HG02870 (cell line): Measurements from ENCODE around the gene LY86.

Experiments
- ATAC-seq: cut with Tn5 transposase; IDR thresholded peaks from one replicate; pipeline ENCODE4 v1.9.1; 2021; ENCODE audit warnings: mild to moderate bottlenecking, moderate library complexity; ENCODE audit not compliant: unreplicated experiment

The LY86 gene

DNA sequence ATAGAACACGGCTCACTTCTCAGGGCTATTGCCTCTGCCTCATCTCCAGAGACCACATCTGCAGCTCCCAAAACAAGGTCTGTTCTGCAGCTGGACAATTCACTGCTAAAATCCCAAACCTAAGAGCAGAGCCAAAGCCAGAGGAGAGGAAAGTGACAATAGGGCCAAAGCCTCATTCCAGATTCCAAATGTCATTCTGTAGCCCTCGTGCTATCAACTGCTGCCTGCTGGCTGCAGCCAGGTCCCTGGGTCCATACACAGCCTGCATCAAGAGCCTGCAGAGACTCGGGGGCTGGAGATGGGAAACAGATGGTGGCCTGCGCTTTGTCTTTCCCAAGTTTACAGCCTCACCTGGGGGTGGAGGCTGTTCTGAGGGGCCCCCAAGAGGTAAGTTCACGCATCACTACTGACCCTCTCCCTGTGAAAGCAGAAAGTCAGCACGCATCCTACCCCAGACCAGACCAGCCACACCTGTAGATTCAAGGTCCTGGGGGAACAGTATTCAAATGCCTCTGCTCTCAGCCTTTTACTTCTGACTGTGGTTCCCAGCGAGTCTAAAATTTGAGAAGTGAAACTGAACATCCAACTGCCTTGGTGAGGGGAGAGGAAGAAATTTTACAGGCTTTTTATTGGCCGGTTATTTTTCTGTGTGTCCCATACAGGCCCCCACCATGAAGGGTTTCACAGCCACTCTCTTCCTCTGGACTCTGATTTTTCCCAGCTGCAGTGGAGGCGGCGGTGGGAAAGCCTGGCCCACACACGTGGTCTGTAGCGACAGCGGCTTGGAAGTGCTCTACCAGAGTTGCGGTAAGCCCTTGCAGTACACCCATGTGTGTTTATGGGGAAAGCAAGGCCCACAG lies at the start of gene LY86:
LY86 (plus strand) TSS at position 657 of the 860 bp plus-strand sequence; CDS start at position 672, 15 bp downstream.
- peak; percentile 44 for ATAC-seq

DNA sequence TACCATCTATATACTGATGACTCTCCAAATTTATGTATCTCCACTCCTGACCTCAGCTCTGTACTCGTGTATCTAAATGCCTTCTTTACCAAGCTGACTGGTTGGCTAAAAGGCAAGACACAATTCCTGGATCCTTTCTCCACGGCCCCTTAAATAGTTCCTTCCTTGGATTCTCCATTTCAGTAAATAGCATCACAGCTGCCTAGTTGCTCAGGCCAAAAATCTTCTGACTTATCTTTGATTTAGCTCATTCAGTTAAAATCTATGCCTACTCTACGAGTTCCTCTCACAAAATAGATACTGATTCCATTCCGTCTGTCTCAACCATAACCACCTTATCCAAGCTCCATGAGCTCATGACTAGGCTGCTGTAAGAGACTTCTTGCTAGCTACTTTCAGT lies 49.5 kb upstream of the LY86 start:
- ATAC-seq = no peak

DNA sequence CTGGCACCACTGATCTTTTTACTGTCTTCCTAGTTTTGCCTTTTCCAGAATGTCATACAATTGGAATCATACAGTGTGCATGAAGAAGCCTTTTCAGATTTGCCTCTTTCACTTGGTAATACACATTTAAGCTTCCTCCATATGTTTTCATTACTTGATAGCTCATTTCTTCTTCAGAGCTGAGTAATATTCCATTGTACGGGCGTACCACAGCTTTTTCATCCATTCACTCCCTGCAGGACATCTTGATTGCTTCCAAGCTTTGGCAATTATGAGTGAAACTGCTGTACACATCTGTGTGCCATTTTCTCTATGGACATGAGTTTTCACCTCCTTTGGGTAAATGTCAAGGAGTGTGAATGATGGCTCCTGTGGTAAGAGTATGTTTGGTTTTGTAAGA lies 46.2 kb upstream of the LY86 start:
- no peak for ATAC-seq

DNA sequence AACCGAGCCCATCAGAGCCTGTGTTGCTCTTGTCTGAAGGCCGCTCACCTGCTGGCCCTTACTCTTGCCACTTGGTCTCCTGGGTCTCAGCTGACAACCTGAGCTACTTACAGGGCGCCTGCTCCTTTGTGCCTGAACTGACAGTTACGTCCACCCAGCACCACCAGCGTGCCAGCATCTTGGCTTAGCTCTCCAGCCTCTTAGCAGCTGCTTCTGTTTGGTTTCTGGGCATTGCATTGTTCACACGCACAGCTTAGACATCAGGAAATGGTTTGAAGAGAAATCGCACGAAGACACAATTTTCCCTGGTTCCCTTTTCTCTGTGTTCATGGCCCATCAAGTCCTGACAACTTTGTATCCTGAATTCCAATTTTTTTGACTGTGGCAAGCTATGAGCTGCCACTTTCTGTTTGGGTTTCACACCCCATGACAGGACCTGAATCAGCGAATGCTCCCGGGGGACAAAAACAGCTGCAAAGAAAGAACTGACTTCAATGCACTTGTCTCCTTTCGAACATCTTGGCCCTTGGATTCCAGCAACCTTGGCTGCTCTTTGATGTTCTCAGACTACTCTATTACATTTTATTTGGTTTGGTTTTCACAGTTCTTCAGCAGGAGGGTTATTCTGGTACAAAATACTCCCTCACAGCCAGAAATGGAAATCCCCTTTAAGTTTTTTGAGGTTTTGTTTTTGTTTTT lies 45.2 kb upstream of the LY86 start:
- no peak for ATAC-seq

DNA sequence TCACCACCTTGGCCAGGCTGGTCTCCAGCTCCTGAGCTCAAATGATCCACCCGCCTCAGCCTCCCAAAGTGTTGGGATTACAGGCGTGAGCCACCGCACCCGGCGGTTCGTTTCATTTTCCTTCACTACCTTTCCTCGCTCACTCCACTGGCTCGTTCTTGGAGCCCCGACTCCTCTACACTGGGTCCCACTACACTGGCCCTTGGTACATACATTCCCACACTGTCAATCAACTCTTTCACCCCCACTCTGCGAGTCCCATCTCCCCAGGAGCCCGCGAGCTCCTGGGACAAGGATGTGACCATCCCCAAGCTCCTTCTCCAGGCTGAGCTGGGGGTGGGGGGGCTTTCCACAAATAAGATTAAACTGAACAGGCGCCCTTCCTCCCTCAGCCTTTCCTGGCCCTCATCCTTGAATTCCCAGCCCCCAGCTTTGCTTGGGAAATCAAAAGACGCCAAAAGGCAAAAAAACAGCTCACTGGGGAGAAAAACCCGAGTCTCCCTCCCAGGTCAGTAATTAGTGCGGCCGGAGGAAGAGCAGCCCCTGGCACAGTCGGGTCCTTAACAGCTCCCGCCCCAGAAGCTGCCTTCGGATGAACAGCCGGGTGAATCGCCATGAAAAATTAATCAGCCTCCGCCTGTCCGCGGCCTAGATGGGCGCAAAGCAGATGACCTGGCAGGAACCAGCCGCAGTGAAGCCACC lies 42.8 kb upstream of the LY86 start:
- ATAC-seq = no peak

DNA sequence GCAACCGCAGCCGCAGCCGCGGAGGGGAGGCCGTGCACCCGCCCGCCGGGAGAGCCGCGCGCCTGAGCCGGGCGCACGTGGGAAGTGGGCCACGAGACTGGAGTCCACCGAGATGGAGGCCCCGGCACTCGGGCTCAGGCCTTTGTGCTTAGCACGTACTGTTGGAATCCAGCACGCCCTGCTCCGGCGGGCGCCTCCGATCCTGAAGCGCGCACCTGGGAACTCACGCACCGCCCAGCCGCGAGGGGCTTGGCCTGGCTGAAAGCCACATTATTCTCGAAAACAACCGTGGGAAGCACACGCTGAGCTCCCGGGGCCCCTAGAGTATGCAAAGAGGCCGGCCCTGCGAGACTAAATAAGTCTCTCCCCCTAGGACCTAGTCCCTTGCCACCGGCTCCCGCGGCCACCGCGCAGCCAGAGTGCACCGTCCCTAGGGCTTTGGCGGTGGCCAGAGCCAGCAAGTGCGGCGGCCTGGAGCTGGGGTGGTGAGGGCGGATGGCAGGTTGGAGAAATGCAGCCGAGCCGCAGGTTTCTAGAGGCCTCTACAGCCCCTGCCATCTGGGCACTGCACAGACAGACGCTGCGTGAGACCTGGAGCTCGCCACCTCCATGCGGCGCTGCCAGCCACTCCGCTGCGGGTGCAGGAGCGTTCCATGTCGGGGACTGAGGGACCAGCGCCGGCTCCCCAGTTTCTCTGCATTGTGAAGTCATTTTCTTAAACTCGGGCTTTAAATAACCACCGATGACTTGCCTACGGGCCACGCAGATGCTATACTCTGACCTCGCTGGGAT lies 42.0 kb upstream of the LY86 start:
- ATAC-seq = peak; percentile 42

DNA sequence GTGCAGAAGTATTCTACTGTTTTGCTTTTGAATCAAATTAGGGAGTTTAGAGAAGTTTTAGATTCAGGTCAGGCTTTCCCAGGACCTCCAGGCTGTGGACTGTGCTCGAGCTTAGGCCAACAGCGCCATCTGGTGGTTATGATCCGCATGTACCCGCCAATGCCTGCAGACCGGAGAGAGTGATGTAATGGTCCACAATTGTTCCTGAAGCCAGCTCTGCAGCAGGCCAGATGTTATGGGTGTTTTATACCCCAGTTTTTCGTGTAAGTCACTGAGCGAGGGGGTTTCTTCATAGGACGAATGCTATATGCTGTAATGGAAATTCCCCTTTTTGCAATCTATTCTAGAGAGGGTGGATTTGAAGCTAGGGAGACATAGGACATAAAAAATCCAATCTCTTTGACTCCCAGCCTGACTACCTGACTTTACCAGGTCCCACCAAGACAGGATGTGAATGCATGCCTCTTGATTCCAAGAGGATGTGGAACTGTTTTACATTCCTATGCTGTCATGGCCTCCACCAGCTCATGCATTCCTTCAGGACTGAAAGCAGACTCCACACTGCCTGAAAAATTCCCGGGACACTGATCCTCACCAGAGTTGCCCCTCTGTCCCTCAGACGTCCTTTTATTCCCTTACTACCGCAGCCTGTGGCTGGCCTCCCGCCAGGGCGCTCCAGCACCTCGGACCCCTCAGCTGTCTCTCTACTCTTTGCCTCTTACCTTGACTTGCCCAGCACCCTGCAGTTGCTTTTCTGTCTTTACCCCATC lies 41.2 kb upstream of the LY86 start:
- peak; percentile 86 for ATAC-seq

DNA sequence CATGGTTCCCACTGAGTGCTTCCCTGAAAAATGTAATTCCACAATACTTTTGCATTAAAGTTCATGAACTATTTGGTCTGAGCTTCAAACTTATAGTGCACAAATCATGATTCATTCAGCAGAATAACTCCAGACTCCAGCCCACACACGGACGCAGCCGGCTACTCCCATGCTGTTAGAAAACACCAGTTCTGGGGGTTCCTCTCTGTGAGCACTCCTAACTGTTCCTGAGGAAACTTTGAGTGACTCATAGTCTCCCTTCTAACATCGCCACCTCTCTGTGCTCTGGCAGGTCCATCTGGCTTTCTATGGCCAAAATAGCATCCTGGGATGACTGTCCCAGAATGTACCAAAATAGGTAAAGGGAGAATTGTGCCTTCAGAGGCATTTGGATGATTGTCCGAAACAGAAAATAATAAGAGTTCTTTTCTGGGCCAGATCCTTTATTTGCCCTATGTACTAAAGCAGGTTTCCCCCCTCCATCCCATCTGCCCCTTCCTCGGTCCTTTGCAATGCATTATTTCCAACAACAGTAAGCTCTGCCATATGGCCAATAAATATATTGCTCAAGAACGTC lies 32.3 kb upstream of the LY86 start:
- no peak for ATAC-seq

DNA sequence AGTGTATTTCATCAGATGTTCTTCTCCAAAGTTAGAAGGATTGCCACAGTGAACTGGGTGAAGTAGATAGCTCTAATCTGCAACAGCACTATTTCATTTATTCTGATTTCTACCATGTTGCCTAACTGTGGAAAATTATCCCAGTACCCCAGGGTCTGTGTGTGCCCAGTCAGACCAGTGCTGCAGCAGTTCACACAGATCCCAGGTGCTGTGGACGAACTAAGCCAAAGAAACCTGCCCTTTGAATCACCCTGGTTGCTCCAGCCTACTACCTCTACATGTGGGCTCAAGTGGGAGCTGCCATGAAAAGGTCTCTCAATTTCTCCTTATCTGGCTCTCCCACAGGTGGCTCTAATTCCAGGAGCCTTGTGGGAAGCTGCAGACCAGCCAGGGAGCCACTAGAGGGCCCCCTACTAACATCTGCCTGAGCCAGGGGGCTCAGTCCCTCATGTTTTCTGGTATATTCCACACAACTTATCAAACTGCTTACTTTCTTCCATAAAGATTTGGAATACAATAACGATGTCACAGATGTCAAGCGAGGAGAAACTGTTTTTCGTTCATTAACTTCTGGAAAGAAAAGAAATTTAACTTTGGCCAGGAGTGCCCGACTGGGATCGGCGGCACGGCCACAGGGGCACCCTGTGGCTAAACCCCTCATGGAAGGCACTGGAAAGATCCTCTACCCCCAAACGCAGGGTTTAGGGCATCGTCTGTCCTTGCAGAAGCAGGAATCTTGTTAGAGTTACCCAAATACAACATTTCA lies 31.6 kb upstream of the LY86 start:
- peak; percentile 41 for ATAC-seq

DNA sequence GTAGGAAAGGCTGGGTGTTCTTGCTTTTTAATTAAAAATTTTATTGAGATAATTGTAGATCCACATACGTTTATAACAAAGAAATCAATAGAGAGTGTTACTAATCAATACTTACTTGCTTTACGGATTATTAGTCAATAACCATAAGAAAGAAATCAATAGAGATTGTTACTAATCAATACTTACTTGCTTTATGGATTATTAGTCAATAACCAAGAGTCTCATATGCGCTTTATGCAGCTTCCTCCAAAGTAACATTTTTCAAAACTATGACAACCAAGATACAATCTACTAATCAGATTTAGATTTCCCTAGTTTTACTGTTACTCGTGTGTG lies 31.0 kb upstream of the LY86 start:
- no peak for ATAC-seq

DNA sequence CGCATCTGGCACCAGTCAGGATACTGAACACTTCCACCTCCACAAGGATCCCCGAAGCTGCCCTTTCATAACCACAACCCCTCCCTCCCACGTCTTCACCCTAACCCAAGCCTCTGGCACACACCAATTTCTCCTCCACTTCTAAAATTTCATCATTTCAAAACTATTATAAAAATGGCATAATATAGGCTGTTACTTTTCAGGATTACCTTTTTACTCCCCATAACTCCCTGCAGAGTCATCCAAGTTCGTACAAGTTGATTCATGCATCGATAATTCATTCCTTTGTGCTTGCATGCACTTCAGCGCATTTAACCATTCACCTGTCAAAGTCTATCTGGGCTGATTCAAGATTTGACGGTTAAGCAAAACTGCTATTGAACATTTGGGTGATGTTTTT lies 30.6 kb upstream of the LY86 start:
- no peak for ATAC-seq

DNA sequence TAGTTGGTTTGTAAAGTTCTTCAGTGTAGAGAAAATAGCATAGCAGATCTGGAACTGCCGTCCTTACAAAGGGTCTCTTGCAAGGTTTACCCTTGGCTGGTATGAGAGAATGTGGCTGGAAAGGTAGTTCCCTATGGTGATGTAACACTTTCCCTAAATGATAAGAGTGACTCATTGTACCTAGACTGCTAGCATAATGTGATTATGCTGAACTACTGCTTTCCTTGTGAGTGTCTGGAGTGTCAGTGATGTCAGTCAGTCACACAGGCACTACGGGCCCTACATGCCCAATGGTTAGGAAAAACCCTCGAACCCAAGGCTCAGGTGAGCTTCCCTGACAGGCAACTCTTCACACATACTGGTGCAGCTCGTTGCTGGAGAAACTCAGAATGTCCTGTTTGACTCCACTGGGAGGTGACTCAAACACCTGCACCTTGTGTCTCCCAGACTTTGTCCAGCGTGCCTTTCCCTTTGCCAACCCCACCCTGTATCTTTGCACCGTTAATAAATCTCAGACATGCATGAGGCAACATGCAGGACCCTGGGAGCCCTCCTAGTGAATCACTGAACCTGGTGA lies 28.4 kb upstream of the LY86 start:
- ATAC-seq = peak; percentile 56

DNA sequence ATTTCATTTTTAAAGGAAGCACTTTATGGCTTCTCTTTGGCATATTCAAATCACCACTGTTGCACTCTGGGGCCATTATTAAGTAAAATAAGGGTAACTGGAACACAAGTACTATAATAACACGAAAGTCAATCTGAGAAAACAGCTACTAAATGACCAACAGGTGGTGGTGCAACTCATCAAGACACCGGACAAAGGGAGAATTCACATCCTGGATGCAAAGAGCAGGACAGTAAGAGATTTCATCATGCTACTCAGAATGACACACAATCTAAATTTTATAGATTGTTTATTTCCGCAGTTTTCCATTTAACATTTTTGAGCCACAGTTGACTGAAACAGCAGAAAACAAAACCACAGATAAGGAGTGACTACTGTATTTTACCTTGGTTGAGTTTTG lies 27.6 kb upstream of the LY86 start:
- ATAC-seq = no peak

DNA sequence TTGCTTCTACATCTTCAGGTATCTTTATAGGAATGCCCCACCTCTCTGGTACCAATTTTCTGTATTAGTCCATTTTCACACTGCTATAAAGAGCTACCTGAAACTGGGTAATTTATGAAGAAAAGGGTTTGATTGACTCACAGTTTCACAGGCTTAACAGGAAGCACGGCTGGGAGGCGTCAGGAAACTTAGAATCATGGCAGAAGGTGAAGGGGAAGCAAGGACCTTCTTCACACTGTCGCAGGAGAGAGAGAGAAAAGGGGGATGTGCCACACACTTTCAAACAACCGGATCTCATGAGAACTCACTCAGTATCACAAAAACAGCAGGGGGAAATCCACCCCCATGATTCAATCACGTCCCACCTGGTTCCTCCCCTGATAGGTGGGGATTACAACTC lies 24.4 kb upstream of the LY86 start:
- ATAC-seq = no peak

DNA sequence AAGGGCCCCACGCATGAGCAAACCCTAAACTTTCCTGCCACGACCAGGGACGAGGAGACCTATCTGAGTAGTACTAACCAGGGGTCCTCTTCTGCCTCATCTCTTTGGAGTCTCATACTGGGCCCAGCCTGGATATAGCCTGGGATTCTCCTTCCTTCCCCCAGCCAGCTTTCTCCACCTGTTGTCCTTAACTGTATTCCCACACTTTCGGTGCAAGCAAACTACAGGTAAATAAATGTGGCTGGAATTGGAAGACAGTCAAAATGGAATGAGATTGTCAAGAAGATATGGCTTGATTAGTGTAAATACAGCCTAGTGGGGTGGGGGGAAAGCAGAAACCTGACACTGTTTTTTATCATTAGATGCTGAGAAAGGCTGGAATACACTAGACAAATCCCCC lies 23.5 kb upstream of the LY86 start:
- no peak for ATAC-seq

DNA sequence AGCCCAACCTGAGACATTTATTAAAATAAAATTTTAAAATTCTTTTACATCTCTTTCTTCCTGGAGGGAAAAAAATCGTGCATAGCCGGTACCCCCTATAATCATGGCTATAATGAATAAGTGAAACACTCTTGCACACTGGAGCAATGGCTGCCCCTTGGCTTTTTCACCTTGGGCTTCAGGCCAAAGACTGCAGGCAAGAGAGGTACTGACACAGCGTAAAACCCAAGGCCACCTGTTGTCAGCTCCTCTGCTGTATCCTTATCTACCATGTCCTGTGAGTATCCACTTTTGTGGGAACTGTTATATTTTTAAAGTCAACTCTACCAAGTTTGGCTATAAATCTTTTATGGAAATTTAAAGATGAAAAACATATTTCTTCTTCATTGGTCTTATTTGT lies 23.0 kb upstream of the LY86 start:
- ATAC-seq = no peak

DNA sequence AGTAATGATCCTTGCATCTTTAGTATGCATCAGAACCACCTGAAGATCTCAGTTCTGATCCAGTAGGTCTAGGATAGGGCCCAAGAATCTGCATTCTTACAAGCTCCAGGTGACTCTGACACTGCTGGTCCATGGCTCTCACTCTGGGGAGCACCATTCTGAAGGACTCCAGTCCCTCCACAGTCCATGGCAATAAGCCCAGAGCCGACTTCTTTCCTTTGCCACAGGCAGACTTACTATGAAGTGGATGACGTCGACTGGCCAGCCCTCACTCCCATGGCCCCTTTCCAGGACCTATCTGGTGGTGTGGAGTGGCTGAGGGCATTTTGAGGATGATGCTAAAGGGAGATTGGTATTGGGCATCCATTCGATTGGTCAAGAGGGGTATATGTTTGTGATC lies 21.8 kb upstream of the LY86 start:
- no peak for ATAC-seq

DNA sequence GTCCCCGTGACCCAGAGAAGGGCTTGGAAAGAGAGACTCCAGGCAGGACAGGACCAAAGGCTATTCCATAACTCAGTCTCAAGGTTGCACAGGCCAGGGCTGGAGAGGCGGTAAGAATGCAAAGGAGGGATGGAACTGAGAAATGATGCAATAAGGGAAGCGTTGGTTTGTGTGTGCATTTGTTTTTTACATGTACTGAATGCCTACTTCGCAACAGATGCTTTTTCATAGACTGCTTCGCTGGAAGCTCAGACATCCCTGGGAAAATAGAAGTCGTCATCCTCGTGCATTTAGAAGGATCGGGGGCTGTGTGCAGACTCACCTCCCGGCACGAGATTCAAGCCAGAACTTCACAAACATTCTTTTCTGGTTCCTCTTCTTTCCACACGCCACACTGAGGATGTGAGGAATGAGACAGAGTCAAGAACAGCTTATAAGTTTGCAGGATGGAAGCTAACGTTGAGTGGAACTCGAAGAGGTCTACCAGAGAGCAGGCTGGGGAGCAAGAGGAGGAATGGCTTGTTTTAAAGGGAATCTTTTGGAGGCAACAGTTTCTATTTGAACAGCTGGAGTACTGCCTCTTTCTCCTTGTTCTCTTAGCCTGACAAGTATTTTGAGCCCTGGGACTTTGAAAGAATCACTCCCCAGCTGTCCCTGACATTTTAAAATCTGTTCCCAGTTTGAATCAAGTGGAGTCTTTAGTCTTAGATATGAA lies 19.3 kb upstream of the LY86 start:
- ATAC-seq = no peak
